WTC11 (cell line): ENCODE results near the gene GSK3B. TPM values are rescaled to one million over a fixed set of nuclear protein-coding genes. Genes with fewer than 3 reads are reported as not detected.

ENCODE experiments used
- ATAC-seq: fragments of 200-7000 bp; cut with Tn5 transposase; 2 replicates; pipeline ENCODE4 v1.10.0; 2021; ENCODE audit warnings: mild to moderate bottlenecking, moderate library complexity
- CTCF ChIA-PET: fragments of 300-600 bp; sonication (Branson Sonifier 250); formaldehyde crosslinking; loops from one replicate; lab custom pipeline; 2021; ENCODE audit warnings: antibody characterized with exemption; lab: Charles Lee
- POLR2A ChIA-PET: fragments of 350-600 bp; sonication (Branson Sonifier 250); formaldehyde crosslinking; loops from one replicate; lab custom pipeline; 2021; ENCODE audit warnings: antibody characterized with exemption; lab: Charles Lee
- DNase-seq: peaks from one replicate; pipeline ENCODE4 v3.0.0; 2021; ENCODE audit warnings: low spot score
- H3K27ac Mint-ChIP-seq: 2 replicates; pipeline ENCODE4 v1.8.0; 2021; ENCODE audit warnings: mixed read lengths
- H3K27me3 Mint-ChIP-seq: 2 replicates; pipeline ENCODE4 v1.8.0; 2021; ENCODE audit warnings: low read depth, mild to moderate bottlenecking, moderate library complexity, mixed read lengths
- H3K36me3 Mint-ChIP-seq: 2 replicates; pipeline ENCODE4 v1.8.0; 2021; ENCODE audit warnings: mixed read lengths
- H3K4me1 Mint-ChIP-seq: 2 replicates; pipeline ENCODE4 v1.8.0; 2022; ENCODE audit warnings: mixed read lengths
- H3K4me3 Mint-ChIP-seq: 2 replicates; pipeline ENCODE4 v1.8.0; 2021; ENCODE audit warnings: mild to moderate bottlenecking, moderate library complexity, mixed read lengths
- H3K9me3 Mint-ChIP-seq: 2 replicates; pipeline ENCODE4 v1.8.0; 2021; ENCODE audit warnings: mixed read lengths
- FOXJ3 ChIP-seq: sonication (generic); formaldehyde crosslinking; IDR thresholded peaks from 2 replicates; pipeline ENCODE4 v1.9.0; 2021; ENCODE audit warnings: missing genetic modification reagents, mild to moderate bottlenecking, borderline replicate concordance
- FOXK1 ChIP-seq: sonication (generic); formaldehyde crosslinking; IDR thresholded peaks from 2 replicates; pipeline ENCODE4 v1.8.0; 2022; ENCODE audit warnings: mild to moderate bottlenecking, moderate library complexity, missing genetic modification reagents
- FOXP1 ChIP-seq: sonication (generic); formaldehyde crosslinking; IDR thresholded peaks from 2 replicates; pipeline ENCODE4 v1.8.0; 2022; ENCODE audit warnings: missing genetic modification reagents, mild to moderate bottlenecking, moderate library complexity, borderline replicate concordance
- GABPB1 ChIP-seq: sonication (generic); formaldehyde crosslinking; IDR thresholded peaks from 2 replicates; pipeline ENCODE4 v1.8.1; 2023; ENCODE audit warnings: mild to moderate bottlenecking, missing genetic modification reagents
- SMAD4 ChIP-seq: sonication (generic); formaldehyde crosslinking; IDR thresholded peaks from 2 replicates; pipeline ENCODE4 v1.8.0; 2022; ENCODE audit warnings: mild to moderate bottlenecking, missing genetic modification reagents
- ZNF317 ChIP-seq: sonication (generic); formaldehyde crosslinking; IDR thresholded peaks from 2 replicates; pipeline ENCODE4 v1.8.1; 2023; ENCODE audit warnings: low read depth, mild to moderate bottlenecking, moderate library complexity, missing genetic modification reagents, borderline replicate concordance
- ZNF423 ChIP-seq: fragments of 250-450 bp; sonication (Bioruptor Pico); IDR thresholded peaks from 2 replicates; pipeline ENCODE4 v2.1.2; 2022; ENCODE audit warnings: mild to moderate bottlenecking, moderate library complexity
- total RNA-seq: library from RNA; stranded (reverse); gene quantifications from 3 replicates; pipeline ENCODE4 v1.2.3, GENCODE V29; 2021
- TF ChIP-seq, protein P1 (sequence below): sonication (generic); formaldehyde crosslinking; conservative IDR thresholded peaks from 2 replicates; pipeline ENCODE4 v1.8.1; 2022; ENCODE audit warnings: mild to moderate bottlenecking, missing genetic modification reagents
- TF ChIP-seq, protein P2 (sequence below): fragments of 200-600 bp; IDR thresholded peaks from 2 replicates; pipeline ENCODE4 v1.8.0; 2022; ENCODE audit warnings: antibody characterized with exemption
- TF ChIP-seq, protein P3 (sequence below): fragments of 250-450 bp; sonication (Bioruptor Pico); IDR thresholded peaks from 2 replicates; pipeline ENCODE4 v1.9.0; 2021; ENCODE audit warnings: moderate library complexity, mild to moderate bottlenecking, inconsistent platforms, borderline replicate concordance
- TF ChIP-seq, protein P4 (sequence below): sonication (generic); formaldehyde crosslinking; IDR thresholded peaks from 2 replicates; pipeline ENCODE4 v1.8.1; 2022; ENCODE audit warnings: low read depth, missing genetic modification reagents, borderline replicate concordance
- TF ChIP-seq, protein P5 (sequence below): sonication (generic); formaldehyde crosslinking; IDR thresholded peaks from 2 replicates; pipeline ENCODE4 v1.8.1; 2023; ENCODE audit warnings: mild to moderate bottlenecking, moderate library complexity, missing genetic modification reagents
- TF ChIP-seq, protein P6 (sequence below): fragments of 250-450 bp; sonication (Bioruptor Pico); IDR thresholded peaks from 2 replicates; pipeline ENCODE4 v2.1.2; 2022; ENCODE audit warnings: mild to moderate bottlenecking, moderate library complexity
- TF ChIP-seq, protein P7 (sequence below): sonication (generic); formaldehyde crosslinking; IDR thresholded peaks from 2 replicates; pipeline ENCODE4 v1.8.0; 2022; ENCODE audit warnings: mild to moderate bottlenecking, missing genetic modification reagents

GSK3B gene
- total RNA-seq, 1 experiment from 2014 or later = 48.9 TPM

DNA sequence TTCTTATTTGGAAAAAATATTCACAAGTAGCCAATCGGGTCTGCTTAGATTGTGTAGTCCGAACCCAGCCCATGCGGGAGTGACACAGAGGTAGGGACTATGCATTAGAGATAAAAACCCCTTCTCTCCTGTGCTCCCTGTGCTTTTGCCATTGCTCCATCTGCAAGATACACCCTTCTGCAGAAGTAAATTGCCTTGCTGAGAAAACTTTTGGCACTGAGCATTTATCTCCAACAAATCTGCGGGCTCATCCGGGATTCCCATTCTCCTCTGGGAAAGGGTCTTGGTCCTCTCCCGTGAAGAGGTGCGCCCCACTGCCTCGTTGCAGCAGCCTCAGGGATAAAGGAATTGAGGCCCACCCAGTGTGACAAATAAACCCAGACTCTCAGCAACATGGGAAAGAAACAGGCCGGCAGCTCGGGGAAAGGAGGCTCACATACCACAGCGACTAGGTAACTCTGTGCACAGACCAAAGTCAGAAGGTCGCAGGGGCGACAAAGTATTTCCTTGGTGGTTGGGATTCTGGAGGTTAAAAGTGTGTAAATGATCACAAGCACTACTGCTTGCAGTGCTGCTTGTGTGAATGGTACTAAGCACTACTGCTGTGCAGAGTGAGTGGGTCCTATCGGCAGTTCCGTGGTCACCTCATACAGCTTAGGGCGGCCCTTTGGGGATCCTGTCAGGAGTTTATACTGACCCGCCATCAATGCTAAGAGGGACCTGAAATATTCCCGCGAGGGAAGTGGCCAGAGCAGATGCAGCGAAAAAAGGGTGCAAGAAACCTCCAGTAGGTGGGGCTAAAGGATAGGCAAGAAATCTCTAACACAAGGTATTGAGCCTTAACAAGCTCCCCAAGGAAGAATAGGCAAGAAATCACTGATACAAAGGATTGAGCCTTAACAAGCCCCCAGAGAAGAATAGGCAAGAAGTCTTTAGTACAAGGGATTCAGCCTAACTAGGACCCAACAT lies 54.3 kb downstream of the GSK3B start:
- ChIA-PET CTCF (interaction anchor here (0.6 to 1.8 kb wide), 27 partner anchors 9 to 377 kb away, joined by 3 to 26 read pairs (median 4); partner anchors contain the start of genes GSK3B and LRRC58), POLR2A (interaction anchor here (0.9 kb wide), 1 partner anchor 56 kb away, joined by 4 read pairs; no protein-coding TSS in a partner anchor)
- peak overlapping the region; percentile 41; the same call in 1 of the 2 replicates for H3K27ac Mint-ChIP-seq
- DNase-seq = peak; percentile 47
- H3K4me3 Mint-ChIP-seq = no peak overlapping the region
- H3K9me3 Mint-ChIP-seq = peaks cover 28% of the 10 kb centered on the region
- peaks cover 33% of the 10 kb centered on the region for H3K36me3 Mint-ChIP-seq
- peaks cover 48% of the 10 kb centered on the region for H3K4me1 Mint-ChIP-seq
- ATAC-seq = peak; percentile 86
- no peaks in the 10 kb centered on the region for H3K27me3 Mint-ChIP-seq
- TF ChIP-seq, protein P1, sequence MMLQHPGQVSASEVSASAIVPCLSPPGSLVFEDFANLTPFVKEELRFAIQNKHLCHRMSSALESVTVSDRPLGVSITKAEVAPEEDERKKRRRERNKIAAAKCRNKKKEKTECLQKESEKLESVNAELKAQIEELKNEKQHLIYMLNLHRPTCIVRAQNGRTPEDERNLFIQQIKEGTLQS (CRISPR knock-in tag) = no peak
- TF ChIP-seq ZNF317 (CRISPR knock-in tag) = no peak
- TF ChIP-seq, protein P2, sequence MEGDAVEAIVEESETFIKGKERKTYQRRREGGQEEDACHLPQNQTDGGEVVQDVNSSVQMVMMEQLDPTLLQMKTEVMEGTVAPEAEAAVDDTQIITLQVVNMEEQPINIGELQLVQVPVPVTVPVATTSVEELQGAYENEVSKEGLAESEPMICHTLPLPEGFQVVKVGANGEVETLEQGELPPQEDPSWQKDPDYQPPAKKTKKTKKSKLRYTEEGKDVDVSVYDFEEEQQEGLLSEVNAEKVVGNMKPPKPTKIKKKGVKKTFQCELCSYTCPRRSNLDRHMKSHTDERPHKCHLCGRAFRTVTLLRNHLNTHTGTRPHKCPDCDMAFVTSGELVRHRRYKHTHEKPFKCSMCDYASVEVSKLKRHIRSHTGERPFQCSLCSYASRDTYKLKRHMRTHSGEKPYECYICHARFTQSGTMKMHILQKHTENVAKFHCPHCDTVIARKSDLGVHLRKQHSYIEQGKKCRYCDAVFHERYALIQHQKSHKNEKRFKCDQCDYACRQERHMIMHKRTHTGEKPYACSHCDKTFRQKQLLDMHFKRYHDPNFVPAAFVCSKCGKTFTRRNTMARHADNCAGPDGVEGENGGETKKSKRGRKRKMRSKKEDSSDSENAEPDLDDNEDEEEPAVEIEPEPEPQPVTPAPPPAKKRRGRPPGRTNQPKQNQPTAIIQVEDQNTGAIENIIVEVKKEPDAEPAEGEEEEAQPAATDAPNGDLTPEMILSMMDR = peak; percentile 59; the same call in 1 of the 2 replicates
- TF ChIP-seq, protein P3, sequence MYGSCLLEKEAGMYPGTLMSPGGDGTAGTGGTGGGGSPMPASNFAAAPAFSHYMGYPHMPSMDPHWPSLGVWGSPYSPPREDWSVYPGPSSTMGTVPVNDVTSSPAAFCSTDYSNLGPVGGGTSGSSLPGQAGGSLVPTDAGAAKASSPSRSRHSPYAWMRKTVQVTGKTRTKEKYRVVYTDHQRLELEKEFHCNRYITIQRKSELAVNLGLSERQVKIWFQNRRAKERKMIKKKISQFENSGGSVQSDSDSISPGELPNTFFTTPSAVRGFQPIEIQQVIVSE (CRISPR knock-in tag) = no peak
- TF ChIP-seq, protein P4, sequence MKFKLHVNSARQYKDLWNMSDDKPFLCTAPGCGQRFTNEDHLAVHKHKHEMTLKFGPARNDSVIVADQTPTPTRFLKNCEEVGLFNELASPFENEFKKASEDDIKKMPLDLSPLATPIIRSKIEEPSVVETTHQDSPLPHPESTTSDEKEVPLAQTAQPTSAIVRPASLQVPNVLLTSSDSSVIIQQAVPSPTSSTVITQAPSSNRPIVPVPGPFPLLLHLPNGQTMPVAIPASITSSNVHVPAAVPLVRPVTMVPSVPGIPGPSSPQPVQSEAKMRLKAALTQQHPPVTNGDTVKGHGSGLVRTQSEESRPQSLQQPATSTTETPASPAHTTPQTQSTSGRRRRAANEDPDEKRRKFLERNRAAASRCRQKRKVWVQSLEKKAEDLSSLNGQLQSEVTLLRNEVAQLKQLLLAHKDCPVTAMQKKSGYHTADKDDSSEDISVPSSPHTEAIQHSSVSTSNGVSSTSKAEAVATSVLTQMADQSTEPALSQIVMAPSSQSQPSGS = no peak
- TF ChIP-seq, protein P5, sequence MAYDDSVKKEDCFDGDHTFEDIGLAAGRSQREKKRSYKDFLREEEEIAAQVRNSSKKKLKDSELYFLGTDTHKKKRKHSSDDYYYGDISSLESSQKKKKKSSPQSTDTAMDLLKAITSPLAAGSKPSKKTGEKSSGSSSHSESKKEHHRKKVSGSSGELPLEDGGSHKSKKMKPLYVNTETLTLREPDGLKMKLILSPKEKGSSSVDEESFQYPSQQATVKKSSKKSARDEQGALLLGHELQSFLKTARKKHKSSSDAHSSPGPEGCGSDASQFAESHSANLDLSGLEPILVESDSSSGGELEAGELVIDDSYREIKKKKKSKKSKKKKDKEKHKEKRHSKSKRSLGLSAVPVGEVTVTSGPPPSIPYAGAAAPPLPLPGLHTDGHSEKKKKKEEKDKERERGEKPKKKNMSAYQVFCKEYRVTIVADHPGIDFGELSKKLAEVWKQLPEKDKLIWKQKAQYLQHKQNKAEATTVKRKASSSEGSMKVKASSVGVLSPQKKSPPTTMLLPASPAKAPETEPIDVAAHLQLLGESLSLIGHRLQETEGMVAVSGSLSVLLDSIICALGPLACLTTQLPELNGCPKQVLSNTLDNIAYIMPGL (CRISPR knock-in tag) = no peak

DNA sequence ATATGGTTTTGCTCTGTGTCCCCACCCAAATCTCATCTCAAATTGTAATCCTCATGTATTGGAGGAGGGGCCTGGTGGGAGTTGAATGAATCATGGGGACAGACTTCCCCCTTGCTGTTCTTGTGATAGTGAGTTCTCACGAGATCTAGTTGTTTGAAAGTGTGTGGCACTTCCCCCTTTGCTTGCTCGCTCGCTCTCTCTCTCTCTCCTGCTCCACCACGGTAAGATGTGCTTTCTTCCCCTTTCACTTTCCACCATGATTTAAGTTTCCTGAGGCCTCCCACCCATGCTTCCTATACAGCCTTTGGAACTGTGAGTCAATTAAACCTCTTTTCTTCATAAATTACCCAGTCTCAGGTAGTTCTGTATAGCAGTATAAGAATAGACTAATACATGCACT lies 60.7 kb downstream of the GSK3B start:
- no peak overlapping the region for H3K27ac Mint-ChIP-seq
- DNase-seq (no peak), ATAC-seq (no peak)
- TF ChIP-seq FOXJ3 (CRISPR knock-in tag) (no peak), FOXP1 (no peak), SMAD4 (CRISPR knock-in tag) (no peak), ZNF423 (CRISPR knock-in tag) (no peak), FOXK1 (CRISPR knock-in tag) (no peak), GABPB1 (CRISPR knock-in tag) (no peak)
- TF ChIP-seq, protein P6, sequence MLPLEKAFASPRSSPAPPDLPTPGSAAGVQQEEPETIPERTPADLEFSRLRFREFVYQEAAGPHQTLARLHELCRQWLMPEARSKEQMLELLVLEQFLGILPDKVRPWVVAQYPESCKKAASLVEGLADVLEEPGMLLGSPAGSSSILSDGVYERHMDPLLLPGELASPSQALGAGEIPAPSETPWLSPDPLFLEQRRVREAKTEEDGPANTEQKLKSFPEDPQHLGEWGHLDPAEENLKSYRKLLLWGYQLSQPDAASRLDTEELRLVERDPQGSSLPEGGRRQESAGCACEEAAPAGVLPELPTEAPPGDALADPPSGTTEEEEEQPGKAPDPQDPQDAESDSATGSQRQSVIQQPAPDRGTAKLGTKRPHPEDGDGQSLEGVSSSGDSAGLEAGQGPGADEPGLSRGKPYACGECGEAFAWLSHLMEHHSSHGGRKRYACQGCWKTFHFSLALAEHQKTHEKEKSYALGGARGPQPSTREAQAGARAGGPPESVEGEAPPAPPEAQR (CRISPR knock-in tag) = no peak
- TF ChIP-seq, protein P7, sequence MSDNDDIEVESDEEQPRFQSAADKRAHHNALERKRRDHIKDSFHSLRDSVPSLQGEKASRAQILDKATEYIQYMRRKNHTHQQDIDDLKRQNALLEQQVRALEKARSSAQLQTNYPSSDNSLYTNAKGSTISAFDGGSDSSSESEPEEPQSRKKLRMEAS (CRISPR knock-in tag) = no peak
- TF ChIP-seq, protein P5 (CRISPR knock-in tag) = no peak
- no peak overlapping the region for H3K4me3 Mint-ChIP-seq
- H3K4me1 Mint-ChIP-seq = peaks cover 38% of the 10 kb centered on the region
- no peaks in the 10 kb centered on the region for H3K27me3 Mint-ChIP-seq
- no peaks in the 10 kb centered on the region for H3K36me3 Mint-ChIP-seq
- CTCF ChIA-PET = no interaction called here
- H3K9me3 Mint-ChIP-seq = peaks cover 1% of the 10 kb centered on the region; the same call in 1 of the 2 replicates
- POLR2A ChIA-PET = interaction anchor here (0.6 kb wide), 1 partner anchor 284 kb away, joined by 3 read pairs; no protein-coding TSS in a partner anchor
